ENCODE data around the gene FEZ2. TPM values are rescaled to one million over a fixed set of nuclear protein-coding genes. Genes with fewer than 3 reads are reported as not detected.
"Not testable (repeated sequence)": the region's sequence is repeated elsewhere in the genome, so short reads cannot be mapped to it uniquely, and the experiment has no call there.

FEZ2 gene, protein sequence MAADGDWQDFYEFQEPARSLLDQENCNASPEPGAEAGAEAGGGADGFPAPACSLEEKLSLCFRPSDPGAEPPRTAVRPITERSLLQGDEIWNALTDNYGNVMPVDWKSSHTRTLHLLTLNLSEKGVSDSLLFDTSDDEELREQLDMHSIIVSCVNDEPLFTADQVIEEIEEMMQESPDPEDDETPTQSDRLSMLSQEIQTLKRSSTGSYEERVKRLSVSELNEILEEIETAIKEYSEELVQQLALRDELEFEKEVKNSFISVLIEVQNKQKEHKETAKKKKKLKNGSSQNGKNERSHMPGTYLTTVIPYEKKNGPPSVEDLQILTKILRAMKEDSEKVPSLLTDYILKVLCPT
- 104 and 113 TPM in 2 replicates for total RNA-seq (2014; rRNA removed; shearing (Covaris generic))
- 49.0 and 73.2 TPM in 2 replicates for polyA plus RNA-seq (2014; cell fraction: nucleus; rRNA removed)

DNA sequence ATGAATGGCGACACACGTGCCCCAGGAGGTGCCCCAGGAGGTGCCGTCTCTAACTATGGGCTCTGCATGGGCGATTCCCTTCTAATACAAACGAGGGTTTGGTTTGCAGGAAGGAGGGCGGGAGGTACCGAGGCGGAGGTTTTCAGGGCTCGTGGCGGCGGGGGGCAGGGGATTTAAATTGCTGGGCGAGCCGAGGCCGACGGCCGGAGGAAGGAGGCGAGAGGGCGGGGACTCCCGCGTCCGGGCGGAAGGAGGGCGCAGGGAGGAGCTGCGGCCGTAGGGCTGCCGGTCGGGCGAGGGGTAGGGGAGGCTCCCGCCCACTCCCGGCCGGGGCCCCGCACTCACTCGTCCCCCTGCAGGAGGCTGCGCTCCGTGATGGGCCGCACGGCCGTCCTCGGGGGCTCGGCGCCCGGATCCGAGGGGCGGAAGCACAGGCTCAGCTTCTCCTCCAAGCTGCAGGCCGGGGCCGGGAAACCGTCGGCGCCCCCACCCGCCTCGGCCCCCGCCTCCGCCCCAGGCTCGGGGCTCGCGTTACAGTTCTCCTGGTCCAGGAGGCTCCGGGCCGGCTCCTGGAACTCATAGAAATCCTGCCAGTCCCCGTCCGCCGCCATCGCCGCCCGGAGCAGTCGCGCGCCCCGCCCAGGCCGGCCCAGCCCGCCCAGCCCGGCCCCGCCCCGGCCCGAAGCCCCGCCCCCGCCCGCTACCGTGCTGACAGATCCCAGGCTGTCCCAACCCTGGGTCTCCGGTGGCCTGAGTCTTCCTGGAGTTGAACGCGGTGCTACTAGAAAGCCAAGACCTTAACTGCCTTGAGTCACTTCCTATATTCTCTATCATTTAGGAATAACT is at the start of gene FEZ2:
TSS of gene FEZ2 (minus strand) at position 637 of the 846 bp plus-strand sequence. CDS start at position 611, 26 bp downstream.
- peak; percentile 46 for DNase-seq (ENCODE audit: extremely low read depth, low read depth)

DNA sequence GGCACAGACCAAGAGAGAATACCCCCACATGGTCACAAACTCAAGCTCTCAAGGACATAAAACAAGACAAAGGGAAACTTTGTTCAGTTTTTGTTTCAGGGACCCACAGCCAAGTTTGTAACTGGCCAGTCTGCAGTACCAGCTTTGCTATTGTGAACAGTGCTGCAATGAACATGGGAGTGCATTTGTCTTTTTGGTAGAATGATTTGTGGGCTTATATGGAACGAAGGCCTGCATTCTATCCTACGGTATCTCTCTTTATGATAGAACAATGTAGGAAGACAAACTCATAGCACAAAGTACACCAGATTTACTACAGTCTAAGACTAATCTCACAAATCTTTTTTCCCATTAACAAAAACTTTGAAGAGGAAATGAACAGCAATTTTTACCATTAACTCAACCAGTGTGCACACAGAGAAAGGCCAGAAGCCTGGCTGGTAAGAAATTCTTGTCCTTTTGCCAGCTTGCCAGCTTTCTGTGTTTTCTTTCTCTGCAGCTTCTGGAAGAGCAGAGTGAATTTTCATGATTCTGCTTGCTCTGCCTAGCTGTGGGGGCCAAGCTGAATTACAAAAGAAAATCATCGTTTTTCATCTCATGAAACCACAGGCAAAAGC is 37.1 kb upstream of the FEZ2 start:
- no peak for DNase-seq (ENCODE audit: extremely low read depth, low read depth)

DNA sequence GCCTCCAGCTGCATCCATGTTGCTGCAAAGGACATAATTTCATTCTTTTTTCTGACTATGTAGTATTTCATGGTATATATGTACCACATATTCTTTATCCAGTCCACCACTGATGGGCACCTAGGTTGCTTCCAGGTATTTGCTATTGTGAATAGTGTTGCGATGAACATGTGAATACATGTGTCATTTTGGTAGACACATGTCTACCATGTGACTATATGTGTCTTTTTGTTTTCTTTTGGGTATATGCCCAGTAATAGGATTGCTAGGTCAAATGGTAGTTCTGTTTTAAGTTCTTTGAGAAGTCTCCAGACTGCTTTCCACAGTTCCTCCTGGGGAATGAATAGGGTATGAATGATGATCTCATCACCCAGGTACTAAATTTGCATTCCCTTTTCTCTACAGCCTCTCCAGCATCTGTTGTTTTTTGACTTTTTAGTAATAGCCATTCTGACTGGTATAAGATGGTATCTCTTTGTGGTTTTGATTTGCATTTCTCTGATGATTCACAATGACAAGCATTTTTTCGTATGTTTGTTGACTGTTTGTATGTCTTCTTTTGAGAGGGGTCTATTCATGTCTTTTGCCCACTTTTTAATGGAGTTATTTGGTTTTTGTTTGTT is 35.6 kb upstream of the FEZ2 start:
- no peak for DNase-seq (ENCODE audit: extremely low read depth, low read depth)

DNA sequence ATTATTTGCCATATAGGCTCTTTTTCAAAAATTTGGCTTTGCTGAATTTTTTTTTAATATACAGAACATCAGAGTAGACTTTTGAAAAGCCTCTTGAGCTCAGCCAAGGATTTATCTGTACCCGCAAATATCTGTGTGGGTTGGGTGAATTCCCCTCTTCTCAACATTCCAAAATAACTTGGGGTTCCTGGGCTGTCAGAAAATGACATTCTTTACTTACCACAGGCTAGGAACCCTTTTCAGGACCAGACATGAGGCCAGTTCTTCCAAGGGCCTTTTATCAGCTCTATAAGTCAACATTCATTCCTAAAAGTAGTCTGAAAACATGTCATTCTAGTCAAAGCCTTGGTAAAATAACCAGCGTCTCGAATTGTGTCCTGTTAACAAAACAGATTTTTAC is 28.8 kb upstream of the FEZ2 start:
- DNase-seq (ENCODE audit: extremely low read depth, low read depth) = no peak

DNA sequence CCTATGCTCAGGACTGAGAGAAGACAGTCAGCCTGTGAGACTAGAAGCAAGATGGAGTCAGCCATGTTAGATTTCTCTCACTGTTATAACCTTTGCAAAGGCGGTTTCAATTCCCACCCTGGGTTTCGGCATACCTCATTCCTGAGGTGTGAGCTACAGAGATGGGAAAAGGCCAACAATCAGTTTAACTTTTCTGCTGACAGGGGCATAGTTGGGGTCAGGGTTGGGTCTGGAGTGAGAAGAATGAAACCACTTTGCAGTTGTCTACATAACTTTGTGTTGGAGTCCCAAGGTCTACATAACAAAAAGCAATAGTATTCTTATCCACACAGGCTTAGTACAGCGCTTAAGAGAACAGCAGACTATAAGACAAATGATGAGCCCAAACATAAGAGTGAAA is 28.1 kb upstream of the FEZ2 start:
- DNase-seq (ENCODE audit: extremely low read depth, low read depth) = no peak

DNA sequence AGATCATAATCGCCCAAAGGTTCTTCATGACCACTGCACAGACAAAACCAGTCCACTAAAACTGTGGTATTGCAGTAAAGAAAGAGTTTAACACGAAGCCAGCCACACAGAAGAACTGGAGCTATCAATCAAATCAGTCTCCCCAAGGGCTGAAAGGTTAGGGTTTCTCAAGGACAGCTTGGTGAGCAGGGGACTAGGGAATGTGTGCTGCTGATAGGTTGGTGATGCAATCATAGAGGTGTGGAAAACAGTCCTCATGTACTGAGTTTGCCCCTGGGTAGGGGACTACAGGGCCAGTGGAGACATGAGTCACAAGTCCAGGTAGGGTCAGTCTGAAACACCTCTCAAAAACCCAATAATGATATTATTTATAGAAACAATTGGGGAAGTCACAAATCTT is 27.3 kb upstream of the FEZ2 start:
- DNase-seq (ENCODE audit: extremely low read depth, low read depth) = no peak

DNA sequence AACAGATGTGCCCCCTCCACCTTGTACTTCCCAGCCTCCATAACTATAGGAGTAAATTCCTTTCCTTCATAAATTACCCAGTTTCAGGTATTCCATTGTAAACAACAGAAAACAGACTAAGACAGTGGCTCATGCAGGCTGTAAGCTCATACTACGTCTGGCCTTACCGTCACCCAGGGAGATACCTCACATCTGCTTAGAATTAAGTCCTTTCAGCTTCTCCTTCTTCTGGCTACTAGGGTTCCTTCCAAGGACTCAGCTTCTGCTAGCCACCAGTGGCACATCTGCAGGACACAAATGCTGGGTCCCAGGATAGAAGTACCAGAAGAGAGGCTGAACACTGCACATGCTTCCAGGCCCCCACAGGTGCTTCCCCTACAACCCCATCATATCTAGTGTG is 22.4 kb upstream of the FEZ2 start:
- no peak for DNase-seq (ENCODE audit: extremely low read depth, low read depth)

DNA sequence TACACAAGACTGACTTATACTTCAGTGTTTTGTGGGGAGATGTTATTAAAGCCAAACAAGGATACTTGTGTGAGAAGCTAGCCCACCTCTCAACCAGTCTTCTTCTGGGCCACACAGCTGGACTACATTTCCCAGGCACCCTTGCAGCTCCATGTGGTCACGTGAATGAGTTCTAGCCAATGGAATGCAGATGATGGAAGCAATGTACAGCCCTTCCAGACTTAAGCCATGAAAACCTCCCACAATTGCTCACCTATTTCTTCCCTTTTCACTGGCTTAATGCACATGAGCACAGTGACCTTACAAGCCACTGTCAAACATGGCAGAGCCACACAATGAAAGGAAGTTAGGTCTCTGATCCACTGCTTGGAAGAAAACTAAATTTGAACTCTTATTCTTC is 20.4 kb upstream of the FEZ2 start:
- peak; percentile 71 for DNase-seq (ENCODE audit: extremely low read depth, low read depth)

DNA sequence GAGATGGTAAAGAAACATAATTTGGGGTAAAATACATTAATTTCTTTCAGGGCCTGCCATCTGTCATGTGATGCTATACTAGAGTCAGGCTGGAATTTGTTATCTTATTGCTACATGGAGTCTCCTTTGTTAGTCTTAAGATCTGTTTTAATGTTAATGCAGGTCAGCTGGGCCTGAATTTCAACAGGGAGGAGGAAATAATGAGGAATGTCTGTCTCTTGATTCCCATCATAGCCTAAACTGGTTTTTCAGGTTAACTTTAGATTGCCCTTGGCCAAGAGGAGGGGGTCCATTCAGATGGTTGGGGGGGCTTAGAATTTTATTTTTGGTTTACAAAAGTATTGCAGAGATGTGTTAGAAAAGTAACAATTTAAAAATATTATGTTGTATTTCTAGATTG is 19.0 kb upstream of the FEZ2 start:
- DNase-seq (ENCODE audit: extremely low read depth, low read depth) = no peak

DNA sequence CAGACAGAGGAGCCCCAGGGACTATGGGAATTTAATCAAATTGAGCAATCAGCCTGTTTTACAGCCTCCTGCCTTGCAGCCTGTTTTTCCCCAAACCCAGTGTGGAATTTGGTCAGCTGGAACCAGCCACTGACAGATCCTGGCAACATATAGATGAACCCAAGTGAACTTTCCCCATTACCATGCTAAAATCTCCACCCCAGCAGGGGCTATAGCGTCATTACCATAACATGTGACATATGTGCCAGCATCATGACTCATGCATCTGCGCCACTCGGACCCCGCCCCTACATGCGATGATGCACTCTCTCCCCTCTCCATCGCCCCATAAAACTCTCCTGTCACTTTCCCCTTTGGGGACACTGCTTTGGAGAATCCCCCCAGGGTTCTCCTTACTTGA is 17.3 kb upstream of the FEZ2 start:
- DNase-seq (ENCODE audit: extremely low read depth, low read depth) = peak; percentile 88

DNA sequence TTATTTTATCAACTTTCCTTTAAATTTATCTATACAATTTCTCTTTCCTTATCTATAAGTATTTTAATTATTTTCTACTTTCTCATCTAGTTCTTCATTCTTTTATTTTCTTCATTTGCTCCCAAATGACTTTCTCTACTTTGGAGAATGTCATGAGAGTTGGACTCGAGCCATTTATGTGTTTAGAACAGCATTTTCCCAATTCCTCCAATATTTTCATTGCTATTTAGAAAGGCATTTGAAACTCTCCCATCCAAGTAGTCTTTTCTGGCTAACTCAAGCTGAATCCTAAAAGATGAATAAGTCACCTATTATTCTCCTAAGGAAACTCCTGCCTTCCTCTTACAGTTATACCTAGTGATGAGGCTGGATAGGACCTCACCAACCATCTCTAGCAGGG is 15.8 kb upstream of the FEZ2 start:
- no peak for DNase-seq (ENCODE audit: extremely low read depth, low read depth)

DNA sequence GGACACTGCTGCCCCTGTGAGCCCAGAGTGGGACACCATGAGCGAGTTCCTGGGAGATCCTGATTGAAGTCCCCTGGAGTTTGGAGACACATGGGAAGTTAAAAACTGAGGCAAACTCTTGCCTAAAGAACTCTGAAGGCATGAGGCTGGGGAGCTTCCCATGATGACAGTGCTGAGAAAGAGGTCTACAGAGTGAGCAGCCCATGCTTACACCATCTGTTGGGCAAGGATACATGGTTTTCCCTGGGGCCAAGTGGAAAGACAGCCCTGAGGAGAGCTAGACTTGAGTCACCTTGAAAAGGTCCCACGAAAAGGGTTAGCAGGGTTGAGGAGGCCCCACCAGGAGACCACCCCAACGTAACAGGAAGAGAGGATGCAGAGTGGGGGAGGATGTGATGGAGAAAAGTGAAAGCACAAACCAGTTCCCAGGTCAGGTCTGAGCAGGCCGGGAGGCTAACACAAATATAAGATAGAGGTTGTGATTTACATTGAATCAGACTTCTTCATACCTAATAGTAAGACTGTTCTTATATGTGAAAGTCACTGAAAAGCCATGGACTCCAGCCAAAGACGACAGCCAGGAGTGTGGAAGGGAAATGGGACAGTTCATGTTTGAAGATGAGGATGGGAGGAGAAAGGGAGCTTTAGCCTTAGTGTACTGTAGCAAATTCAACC is 13.5 kb upstream of the FEZ2 start:
- DNase-seq (ENCODE audit: extremely low read depth, low read depth) = no peak

DNA sequence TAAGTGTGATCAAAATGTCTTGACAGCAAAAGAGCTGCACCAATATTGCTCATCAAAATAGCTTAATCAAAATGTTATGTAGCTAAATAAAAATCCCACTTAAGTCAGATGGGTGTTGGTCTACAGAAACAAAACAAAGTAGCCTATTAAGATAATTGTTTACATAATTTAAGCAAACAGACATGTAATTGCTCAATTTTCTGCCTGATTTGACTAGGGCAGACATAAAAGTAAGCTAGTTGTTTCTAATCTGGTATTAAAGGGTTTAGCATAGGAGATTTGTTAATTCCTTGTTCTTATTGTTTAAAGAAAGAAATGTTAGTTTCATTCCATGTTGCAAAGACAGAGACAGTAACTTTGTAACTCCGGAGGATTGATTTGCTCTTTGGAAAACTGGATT is 11.5 kb upstream of the FEZ2 start:
- DNase-seq (ENCODE audit: extremely low read depth, low read depth) = no peak

DNA sequence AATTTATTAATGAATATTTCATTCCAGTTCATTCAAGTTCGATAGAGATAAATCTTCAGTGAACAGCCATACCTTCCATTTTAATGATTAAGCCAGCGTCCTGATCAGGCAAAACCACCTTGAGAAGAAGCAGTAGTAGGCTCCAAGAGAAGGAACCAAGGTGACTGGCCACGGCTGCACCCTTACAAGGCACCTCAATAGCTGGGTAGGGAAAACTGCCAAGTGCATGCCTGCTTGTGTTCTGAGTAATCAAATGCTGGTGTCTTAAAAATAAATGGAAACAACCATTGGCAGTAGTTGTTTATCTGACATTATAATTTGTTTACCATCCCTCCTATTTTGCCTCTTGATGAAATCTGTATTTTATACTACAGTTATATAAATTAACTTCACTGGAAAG is 10.0 kb upstream of the FEZ2 start:
- no peak for DNase-seq (ENCODE audit: extremely low read depth, low read depth)

DNA sequence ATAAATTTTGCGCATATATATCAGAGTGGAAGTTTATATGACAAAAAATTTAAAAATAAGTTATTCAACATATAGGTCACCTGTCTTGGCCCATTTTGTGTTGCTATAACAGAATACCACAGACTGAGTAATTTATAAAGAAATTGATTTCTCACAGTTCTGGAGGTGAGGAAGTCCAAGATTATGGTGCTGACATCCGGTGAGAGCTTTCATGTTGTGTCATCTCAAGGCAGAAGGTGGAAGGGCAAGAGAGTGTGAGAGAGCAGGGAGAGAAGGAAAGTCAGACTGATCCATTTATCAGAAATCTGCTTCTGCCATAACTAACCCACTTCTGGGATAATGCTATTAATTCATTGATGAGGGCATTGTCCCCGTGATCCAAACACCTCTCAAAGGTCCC is 9.0 kb upstream of the FEZ2 start:
- no peak for DNase-seq (ENCODE audit: extremely low read depth, low read depth)

DNA sequence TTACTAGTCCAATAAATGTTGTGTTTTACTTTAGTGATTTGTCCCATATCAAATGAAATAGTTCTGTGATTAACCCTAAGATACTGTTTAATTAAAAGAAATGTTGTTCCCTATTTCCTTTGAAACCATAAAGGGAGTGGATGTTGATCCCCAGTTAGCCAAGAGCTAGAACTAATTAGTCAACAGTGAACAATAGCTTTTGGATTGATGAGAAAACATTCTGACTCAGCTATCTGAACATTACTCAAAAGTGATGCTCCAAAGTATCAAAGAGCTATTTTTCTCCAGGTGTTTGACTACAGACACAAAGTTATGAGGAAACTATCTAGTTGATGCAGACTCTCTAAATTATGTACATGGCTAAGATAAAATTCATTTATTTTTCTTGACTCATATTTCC is 7.3 kb upstream of the FEZ2 start:
- no peak for DNase-seq (ENCODE audit: extremely low read depth, low read depth)

DNA sequence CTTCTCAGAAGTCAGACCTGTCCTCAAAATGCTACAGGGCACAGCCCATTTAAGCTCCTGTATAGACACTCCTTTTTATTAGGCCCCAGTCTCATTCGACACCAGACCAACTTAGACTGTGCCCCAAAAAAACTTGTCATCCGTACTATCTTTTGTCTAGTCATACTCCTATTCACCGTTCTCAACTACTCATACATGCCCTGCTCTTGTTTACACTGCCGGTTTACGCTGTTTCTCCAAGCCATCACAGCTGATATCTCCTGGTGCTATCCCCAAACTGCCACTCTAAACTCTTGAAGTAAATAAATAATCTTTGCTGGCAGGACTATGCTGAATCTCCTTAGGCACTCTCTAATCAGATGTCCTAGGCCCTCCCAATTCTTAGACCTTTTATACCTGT is 5.7 kb upstream of the FEZ2 start:
- DNase-seq (ENCODE audit: extremely low read depth, low read depth) = not testable (repeated sequence)

DNA sequence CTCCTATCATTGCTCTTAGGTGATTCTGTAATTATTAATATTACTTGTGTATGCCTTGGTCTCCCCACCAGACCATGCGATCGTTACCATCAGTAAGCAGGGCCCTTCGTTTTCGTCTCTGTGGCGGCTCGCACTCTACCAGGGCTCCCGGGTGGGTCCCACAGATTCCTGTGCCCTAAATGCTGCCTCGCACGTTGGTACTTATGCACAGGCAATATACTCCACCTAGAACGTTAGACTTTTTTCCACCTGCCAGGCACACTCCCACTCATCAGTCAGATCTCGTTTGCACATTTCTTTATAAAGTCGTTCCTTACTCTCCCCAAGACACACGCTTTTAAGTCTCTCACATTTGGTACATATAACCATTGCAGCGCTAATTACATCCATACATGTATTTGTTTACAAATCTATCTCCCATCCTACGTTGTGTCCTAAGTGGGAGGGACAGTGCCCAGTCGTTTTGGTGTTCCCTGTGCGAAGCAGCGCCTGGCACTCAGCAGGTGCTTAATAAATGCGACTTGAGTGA is 901 bp downstream of the FEZ2 start:
- DNase-seq (ENCODE audit: extremely low read depth, low read depth) = no peak

DNA sequence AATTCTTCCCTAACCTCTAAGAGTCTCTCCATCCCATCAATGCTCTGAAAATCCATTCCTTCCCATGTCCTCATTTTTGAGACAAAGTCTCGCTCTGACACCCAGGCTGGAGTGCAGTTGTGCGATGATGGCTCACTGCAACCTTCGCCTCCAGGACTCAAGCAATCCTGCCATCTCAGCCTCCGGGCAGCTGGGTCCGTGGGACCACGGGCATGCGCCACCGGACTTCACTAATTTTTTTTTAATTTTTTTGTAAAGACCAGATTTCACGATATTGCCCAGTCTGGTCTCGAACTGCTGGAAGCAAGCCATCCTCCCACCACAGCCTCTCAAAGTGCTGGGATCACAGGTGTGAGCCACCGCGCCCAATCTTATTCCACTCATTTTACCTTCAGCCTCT is 1.6 kb downstream of the FEZ2 start:
- DNase-seq (ENCODE audit: extremely low read depth, low read depth) = no peak

DNA sequence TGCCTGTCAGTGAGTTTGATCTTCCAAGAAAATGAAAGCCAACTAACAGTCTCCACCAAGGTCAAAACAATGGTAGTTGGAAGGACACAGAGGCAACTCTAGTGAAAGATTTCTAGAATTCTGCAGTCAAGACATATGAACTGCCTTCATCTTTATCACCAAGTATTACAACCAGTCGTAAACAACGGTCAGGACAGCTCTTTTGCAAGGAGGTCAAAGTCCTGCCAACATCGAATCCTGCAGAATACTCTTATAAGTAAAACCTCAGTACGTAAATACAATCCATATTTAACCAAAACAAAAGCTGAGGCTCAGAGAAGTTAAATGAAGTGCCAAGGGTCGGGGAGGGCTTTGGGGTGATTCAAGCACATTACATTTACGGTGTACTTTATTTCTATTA is 3.1 kb downstream of the FEZ2 start:
- DNase-seq (ENCODE audit: extremely low read depth, low read depth) = no peak

All from NCI-H460 (cell line).